ENCODE measurements around the gene DYNLRB1.
"Not testable (repeated sequence)": the region's sequence is repeated elsewhere in the genome, so short reads cannot be mapped to it uniquely, and the experiment has no call there.

Gene DYNLRB1

DNA sequence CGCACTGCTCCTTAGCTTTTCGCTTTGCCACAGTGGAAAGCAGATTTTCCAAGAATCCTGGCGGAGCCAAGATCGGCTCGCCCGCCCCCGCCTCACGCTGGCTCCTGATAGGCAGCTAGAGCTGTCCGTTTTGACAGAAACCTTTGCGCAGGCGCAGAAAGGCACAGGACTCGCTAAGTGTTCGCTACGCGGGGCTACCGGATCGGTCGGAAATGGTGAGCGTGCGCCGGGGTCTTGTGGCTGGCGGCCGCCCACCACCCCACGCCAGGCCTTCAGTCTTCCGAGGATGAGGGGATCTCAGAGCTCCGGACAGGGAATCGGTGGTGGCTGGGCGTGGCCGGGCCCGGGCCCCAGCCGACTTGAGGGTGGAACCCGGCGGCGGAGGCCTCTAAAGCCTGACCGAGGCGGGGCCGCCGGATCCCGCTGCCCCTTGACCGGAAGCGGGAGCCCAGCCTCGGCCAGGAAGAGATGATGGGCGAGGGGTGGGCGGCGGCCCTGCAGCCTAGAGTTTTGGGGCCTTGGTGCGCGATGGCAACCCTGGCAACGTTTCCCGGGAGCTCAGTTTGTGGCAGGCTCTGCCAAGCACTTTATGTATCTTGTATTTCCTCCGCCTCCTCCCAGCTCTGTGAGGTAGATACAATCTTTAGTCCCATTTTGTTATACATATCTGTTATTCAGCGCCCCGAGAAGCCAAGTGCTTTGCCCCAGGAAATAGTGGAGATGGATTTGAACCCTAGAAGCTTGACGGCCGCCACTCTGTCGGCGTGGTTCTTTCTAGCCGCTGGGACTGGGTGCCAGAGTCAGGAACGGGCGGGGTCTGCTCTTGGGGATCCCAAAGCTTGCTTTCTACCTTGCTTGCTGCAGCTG is at the start of gene DYNLRB1:
DYNLRB1 (plus strand) TSS at position 176 of the 867 bp plus-strand sequence; CDS start at position 213, 37 bp downstream.
- peak; percentile 83 for DNase-seq (ENCODE audit: low read depth)

DNA sequence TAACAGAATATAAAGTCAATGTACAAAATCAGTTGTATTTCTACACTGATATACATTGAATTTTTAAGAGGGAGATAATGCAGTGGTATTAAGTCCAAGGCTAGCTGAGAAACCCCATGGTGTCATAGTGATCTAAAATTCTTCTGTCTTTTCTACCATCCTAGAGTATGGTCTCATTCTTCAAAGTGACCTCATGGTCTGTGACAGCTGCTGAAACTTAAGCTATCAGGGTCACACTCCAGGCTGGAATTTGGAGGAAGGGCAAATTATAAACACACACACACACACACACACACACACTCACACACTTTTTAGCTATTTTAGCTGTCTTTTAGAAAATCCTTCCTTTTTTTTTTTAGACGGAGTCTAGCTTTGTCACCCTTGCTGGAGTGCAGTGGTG is 47.3 kb upstream of the DYNLRB1 start:
- DNase-seq (ENCODE audit: low read depth): no peak

- DNase-seq (ENCODE audit: low read depth): no peak
These were observed 43.8 kb upstream of the DYNLRB1 start for GRCh38 chr20:34472246-34472925.

DNA sequence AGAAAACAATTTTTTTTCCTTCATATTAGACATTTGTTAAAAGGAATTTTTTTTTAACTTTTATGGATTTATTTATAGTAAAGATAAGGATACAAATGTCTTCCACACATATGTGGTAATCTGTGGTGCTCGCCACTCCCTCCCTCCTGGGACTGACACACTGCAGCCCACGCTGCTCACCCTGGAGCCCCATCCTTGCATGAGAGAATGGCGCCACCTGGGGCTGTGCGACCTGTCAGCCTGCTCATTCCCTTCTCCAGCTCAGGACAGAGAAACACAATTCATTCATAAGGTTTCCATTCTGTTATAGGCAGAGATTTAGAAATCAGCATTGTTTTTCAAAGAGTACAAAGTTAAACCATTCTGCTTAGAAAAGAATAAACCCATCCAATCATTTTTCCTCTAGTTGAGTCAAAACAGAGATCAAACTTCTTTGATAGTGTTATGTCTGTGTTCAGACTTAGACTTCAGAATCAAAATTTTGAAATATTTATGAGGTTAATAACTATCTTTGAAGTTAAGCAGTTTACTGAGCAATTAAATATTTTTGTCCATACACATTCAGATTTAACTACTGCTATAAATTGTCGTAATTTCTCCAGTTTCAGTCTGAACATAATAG is 42.8 kb upstream of the DYNLRB1 start:
- no peak for DNase-seq (ENCODE audit: low read depth)

DNA sequence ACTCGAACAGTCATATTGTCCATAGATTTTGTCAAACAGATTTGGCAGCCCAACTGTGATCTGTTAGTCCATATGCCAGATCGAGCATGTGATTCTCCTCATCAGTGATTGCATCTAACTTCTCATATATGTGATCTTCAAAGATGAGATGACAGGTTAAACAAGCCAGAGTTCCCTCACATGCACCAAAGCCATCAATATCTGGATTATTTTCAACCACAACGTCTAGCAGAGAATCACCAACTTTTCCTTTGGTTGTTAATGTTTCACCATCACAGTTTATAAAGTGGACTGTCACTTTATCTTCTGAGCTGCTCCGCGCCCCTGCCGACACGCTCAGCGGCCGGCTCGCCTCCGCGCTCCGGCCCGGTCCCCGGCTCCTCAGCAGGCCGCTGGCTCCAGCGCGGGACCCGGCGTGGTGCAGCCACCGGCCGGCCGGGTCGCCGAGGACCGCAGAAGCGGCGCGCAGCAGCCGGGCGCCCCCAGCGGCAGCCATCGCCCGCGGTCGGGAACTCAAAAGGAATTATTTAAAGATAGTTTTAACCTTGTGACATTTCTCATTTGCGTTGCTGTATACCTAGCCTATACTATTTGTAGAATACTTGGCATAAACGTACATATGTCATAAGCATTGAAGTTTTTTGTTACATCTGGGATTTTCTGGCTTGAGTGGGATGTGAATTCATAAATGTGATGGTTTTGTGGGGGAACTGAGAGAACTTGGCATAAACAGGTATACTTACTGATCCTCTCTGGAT is 40.1 kb upstream of the DYNLRB1 start:
- peak; percentile 8 for DNase-seq (ENCODE audit: low read depth)

DNA sequence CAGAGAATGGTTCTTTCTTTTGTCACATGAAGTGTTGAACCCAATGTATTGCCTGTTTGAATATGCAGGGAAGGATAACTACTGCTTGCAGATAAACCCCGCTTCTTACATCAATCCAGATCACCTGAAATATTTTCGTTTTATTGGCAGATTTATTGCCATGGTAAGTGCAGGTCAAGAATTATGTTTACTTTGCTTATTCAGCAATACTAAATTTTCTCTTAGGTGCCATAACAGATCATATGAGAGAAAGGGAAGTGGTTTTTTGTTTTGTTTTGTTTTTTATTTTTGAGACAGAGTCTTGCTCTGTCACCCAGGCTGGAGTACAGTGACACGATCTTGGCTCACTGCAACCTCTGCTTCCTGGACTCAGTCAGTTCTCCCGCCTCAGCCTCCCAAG is 36.6 kb upstream of the DYNLRB1 start:
- no peak for DNase-seq (ENCODE audit: low read depth)

DNA sequence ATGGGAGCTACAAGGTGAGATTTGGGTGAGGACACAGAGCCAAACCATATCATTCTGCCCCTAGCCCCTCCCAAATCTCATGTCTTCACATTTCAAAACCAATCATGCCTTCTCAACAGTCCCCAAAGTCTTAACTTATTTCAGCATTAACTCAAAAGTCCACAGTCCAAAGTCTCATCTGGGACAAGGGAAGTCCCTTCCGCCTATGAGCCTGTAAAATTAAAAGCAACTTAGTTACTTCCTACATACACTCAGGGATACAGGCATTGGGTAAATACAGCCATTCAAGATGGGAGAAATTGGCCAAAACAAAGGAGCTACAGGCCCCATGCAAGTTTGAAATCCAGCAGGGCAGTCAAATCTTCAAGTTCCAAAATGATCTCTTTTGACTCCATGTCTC is 34.1 kb upstream of the DYNLRB1 start:
- DNase-seq (ENCODE audit: low read depth): not testable (repeated sequence)

- not testable (repeated sequence) for DNase-seq (ENCODE audit: low read depth)
These were observed 32.5 kb upstream of the DYNLRB1 start for GRCh38 chr20:34483585-34484220.

- no peak for DNase-seq (ENCODE audit: low read depth)
These were observed 31.1 kb upstream of the DYNLRB1 start for GRCh38 chr20:34485068-34485634.

- DNase-seq (ENCODE audit: low read depth): no peak
These were observed 24.8 kb upstream of the DYNLRB1 start for GRCh38 chr20:34491226-34491931.

DNA sequence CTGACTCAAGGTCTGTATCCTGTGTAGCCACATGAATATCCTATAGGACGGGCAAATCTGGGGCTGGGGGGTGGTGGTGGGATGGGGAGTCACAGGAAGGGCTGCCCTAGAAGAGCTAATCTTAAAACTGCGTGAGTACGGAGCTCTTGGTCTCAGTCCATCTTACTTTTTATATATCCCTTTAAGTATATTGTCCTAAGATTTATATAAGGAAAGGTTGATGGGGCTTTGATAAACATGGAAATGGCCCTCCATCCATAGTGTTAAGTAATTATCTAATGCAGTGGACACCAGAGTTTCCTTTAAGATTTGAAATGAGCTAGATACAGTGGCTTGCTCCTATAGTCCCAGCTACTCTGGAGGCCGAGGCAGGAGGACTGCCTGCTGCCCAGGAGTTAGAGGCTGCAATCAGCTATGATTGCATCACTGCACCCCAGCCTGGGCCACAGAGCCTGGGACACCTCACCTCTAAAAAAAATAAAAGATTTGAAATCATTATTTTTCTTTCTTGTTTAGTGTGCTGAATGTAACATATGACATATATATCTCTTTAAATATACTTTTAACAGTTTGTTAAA is 24.2 kb upstream of the DYNLRB1 start:
- DNase-seq (ENCODE audit: low read depth): no peak

- DNase-seq (ENCODE audit: low read depth): no peak
These were observed 22.6 kb upstream of the DYNLRB1 start for GRCh38 chr20:34493646-34494045.

GRCh38 chr20:34495307-34495706 is 20.9 kb upstream of the DYNLRB1 start:
- DNase-seq (ENCODE audit: low read depth): no peak

GRCh38 chr20:34495916-34496315 is 20.3 kb upstream of the DYNLRB1 start:
- DNase-seq (ENCODE audit: low read depth): no peak

- DNase-seq (ENCODE audit: low read depth): not testable (repeated sequence)
These were observed 18.6 kb upstream of the DYNLRB1 start for GRCh38 chr20:34497596-34497995.

DNA sequence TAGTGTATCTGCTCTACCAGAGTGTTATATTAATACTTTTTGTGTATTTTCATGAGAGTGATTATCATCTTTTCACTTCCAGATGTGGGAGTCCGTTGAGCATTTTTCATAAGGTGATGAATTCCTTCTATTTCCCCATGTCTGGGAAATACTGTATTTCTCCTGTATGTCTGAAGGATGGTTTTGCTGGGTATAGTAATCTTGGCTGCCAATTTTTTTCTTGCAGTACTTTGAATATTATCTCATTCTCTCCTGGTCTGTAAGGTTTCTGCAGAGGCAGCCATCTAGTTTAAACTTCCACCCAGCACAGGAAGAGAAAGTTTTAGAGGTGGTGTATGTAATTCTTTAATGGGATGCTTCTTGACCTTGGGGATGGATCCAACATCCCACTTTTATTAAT is 15.4 kb upstream of the DYNLRB1 start:
- DNase-seq (ENCODE audit: low read depth): no peak

DNA sequence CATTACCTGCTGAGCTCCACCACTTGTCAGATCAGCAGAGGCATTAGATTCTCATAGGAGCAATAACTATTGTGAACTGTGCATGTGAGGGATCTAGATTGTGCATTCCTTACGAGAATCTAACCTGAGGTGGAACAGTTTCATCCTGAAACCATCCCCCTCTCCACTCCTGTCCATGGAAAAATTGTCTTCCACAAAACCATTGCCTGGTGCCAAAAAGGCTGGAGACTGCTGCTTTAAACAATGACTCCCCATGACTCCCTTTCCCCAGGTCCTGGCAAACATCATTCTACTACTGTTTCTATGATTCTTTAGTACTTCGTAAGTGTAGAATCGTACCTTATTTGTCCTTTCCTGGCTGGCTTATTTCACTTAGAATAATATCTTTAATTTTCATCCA is 9.7 kb upstream of the DYNLRB1 start:
- DNase-seq (ENCODE audit: low read depth): no peak

- no peak for DNase-seq (ENCODE audit: low read depth)
These were observed 8.4 kb upstream of the DYNLRB1 start for GRCh38 chr20:34507702-34508413.

GRCh38 chr20:34510575-34510974 is 5.6 kb upstream of the DYNLRB1 start:
- DNase-seq (ENCODE audit: low read depth): no peak

- DNase-seq (ENCODE audit: low read depth): no peak
These were observed 4.3 kb upstream of the DYNLRB1 start for GRCh38 chr20:34511891-34512265.

Data from stimulated activated CD8-positive, alpha-beta memory T cell treated with anti-CD3 and anti-CD28 coated beads, Interleukin-12 subunit alpha, Interleukin-12 subunit beta, amount 100 ng/mL, for 4 hours (primary cell).